Right atrium auricular region (tissue), 2 donors: ENCODE measurements around the gene TMEM106A. TPM values are rescaled to one million over a fixed set of nuclear protein-coding genes. Genes with fewer than 3 reads are reported as not detected.

Experiments used
- DNase-seq: peaks from one replicate; pipeline ENCODE4 v3.0.0-alpha.2; 2019; ENCODE audit warnings: low spot score
- H3K27ac ChIP-seq, 2 donors: fragments of 200-600 bp; sonication (generic); 1 replicate in 1 of 2; 2 replicates in 1 of 2; pipeline ENCODE4 v1.5.1; 2016 to 2019
- H3K27me3 ChIP-seq, 2 donors: fragments of 200-600 bp; sonication (generic); one replicate each; pipeline versions ENCODE4 v1.5.1 to v1.6.0; 2017 to 2019
- H3K36me3 ChIP-seq: fragments of 200-600 bp; sonication (generic); one replicate; pipeline ENCODE4 v1.5.1; 2016
- H3K4me1 ChIP-seq, 2 donors: fragments of 200-600 bp; sonication (generic); one replicate each; pipeline versions ENCODE4 v1.5.1 to v1.6.0; 2017 to 2019
- H3K4me3 ChIP-seq, 2 donors: fragments of 200-600 bp; sonication (generic); 1 replicate in 1 of 2; 2 replicates in 1 of 2; pipeline ENCODE4 v1.5.1; 2017 to 2019; ENCODE audit warnings: mild to moderate bottlenecking in 1 of 2, moderate library complexity in 1 of 2
- H3K9me3 ChIP-seq, 2 donors: fragments of 200-600 bp; sonication (generic); one replicate each; pipeline ENCODE4 v1.5.1; 2019
- CTCF ChIP-seq, 2 donors: fragments of 200-600 bp; sonication (generic); IDR thresholded peaks; one replicate each; pipeline ENCODE4 v1.5.1; 2019; ENCODE audit warnings: antibody characterized with exemption in 2 of 2
- total RNA-seq, 2 donors: library from RNA; depleted of rRNA; stranded (reverse); fragments of >200 nt; gene quantifications; one replicate each; pipeline ENCODE4 v1.1.0, GENCODE V29; 2016

TMEM106A gene
- total RNA-seq, 2 donors from 2014 or later = 2.4 to 3.5 TPM

GRCh38 chr17:43213545-43213944, 1.9 kb downstream of the TMEM106A start:
- H3K9me3 ChIP-seq = no peaks in the 10 kb centered on the region
- DNase-seq = no peak
- H3K4me1 ChIP-seq = peaks cover 0 to 23% of the 10 kb centered on the region in 2 donors
- no peak for TF ChIP-seq CTCF (IDR thresholded peaks at IDR 0.05)
- H3K4me3 ChIP-seq = no peak overlapping the region
- no peak overlapping the region for H3K27ac ChIP-seq
- peaks cover 21% of the 10 kb centered on the region for H3K36me3 ChIP-seq
- no peaks in the 10 kb centered on the region for H3K27me3 ChIP-seq

GRCh38 chr17:43215341-43215740, 3.7 kb downstream of the TMEM106A start:
- peaks cover 0 to 23% of the 10 kb centered on the region in 2 donors for H3K4me1 ChIP-seq
- H3K4me3 ChIP-seq = no peak overlapping the region
- DNase-seq = no peak
- no peak overlapping the region for H3K27ac ChIP-seq
- no peak for TF ChIP-seq CTCF (IDR thresholded peaks at IDR 0.05)
- no peaks in the 10 kb centered on the region for H3K9me3 ChIP-seq
- H3K36me3 ChIP-seq = peaks cover 9% of the 10 kb centered on the region
- no peaks in the 10 kb centered on the region for H3K27me3 ChIP-seq

- TF ChIP-seq CTCF (IDR thresholded peaks at IDR 0.05) = no peak
- H3K27me3 ChIP-seq = no peaks in the 10 kb centered on the region
- H3K9me3 ChIP-seq = no peaks in the 10 kb centered on the region
- no peak overlapping the region for H3K4me3 ChIP-seq
- H3K4me1 ChIP-seq = peaks cover 0 to 16% of the 10 kb centered on the region in 2 donors
- DNase-seq = no peak
- no peak overlapping the region for H3K27ac ChIP-seq
- H3K36me3 ChIP-seq = peaks cover 9% of the 10 kb centered on the region
Measured at GRCh38 chr17:43216369-43216761, 4.7 kb downstream of the TMEM106A start.

- Histone ChIP-seq H3K4me3 (no peak overlapping the region), H3K36me3 (peaks cover 9% of the 10 kb centered on the region), H3K27ac (no peak overlapping the region), H3K4me1 (peaks cover 0 to 14% of the 10 kb centered on the region in 2 donors), H3K27me3 (no peaks in the 10 kb centered on the region), H3K9me3 (no peaks in the 10 kb centered on the region)
- TF ChIP-seq CTCF (IDR thresholded peaks at IDR 0.05) = no peak
- no peak for DNase-seq
Measured at GRCh38 chr17:43216762-43217613, 5.3 kb downstream of the TMEM106A start.

GRCh38 chr17:43217614-43218087, 6.0 kb downstream of the TMEM106A start:
- Histone ChIP-seq H3K4me1 (peaks cover 0 to 9% of the 10 kb centered on the region in 2 donors), H3K27me3 (no peaks in the 10 kb centered on the region), H3K27ac (no peak overlapping the region), H3K9me3 (no peaks in the 10 kb centered on the region), H3K4me3 (no peak overlapping the region), H3K36me3 (peaks cover 9% of the 10 kb centered on the region)
- no peak for DNase-seq
- no peak for TF ChIP-seq CTCF (IDR thresholded peaks at IDR 0.05)
